Kidney epithelial cell (primary cell): ENCODE results near the gene ATP13A4. TPM values are rescaled to one million over a fixed set of nuclear protein-coding genes. Genes with fewer than 3 reads are reported as not detected.

Source experiments
- DNase-seq: peaks from one replicate; pipeline ENCODE4 v3.0.0-alpha.2; 2010; ENCODE audit warnings: low read depth
- H3K27me3 ChIP-seq: 2 replicates; pipeline ENCODE4 v1.6.0; 2011; ENCODE audit warnings: low read length; ENCODE audit not compliant: control insufficient read depth, insufficient read depth
- H3K36me3 ChIP-seq: 2 replicates; pipeline ENCODE4 v1.5.1; 2011; ENCODE audit warnings: low read length; ENCODE audit not compliant: control insufficient read depth, insufficient read depth
- H3K4me3 ChIP-seq: 2 replicates; pipeline ENCODE4 v1.5.1; 2011; ENCODE audit warnings: low read depth, mild to moderate bottlenecking, control low read depth, low read length
- CTCF ChIP-seq: IDR thresholded peaks from 2 replicates; pipeline ENCODE4 v1.5.1; 2011; ENCODE audit warnings: mild to moderate bottlenecking, moderate library complexity, low read length, control low read depth, inconsistent platforms; ENCODE audit not compliant: insufficient read depth, poor library complexity, severe bottlenecking
- total RNA-seq: library from RNA; depleted of rRNA; stranded (reverse); fragments of >200 nt; gene quantifications from 2 replicates; pipeline ENCODE4 v1.2.3, GENCODE V29; 2015

The ATP13A4 gene
- total RNA-seq, 1 donor from 2014 or later = 0.42 TPM

GRCh38 chr3:193510154-193510553 lies 44.5 kb downstream of the ATP13A4 start:
- no peaks in the 10 kb centered on the region for H3K36me3 ChIP-seq
- no peak for DNase-seq
- no peaks in the 10 kb centered on the region for H3K27me3 ChIP-seq
- TF ChIP-seq CTCF = no peak
- H3K4me3 ChIP-seq = no peak overlapping the region

- DNase-seq = no peak
- Histone ChIP-seq H3K27me3 (no peaks in the 10 kb centered on the region), H3K36me3 (no peaks in the 10 kb centered on the region), H3K4me3 (no peak overlapping the region)
- TF ChIP-seq CTCF = no peak
Measured at GRCh38 chr3:193509103-193509965, 45.4 kb downstream of the ATP13A4 start.

GRCh38 chr3:193508108-193508507 lies 46.6 kb downstream of the ATP13A4 start:
- TF ChIP-seq CTCF = no peak
- H3K36me3 ChIP-seq = no peaks in the 10 kb centered on the region
- H3K27me3 ChIP-seq = no peaks in the 10 kb centered on the region
- DNase-seq = no peak
- H3K4me3 ChIP-seq = no peak overlapping the region

- no peak for DNase-seq
- Histone ChIP-seq H3K27me3 (no peaks in the 10 kb centered on the region), H3K4me3 (no peak overlapping the region), H3K36me3 (no peaks in the 10 kb centered on the region)
- no peak for TF ChIP-seq CTCF
Measured at GRCh38 chr3:193507566-193507965, 47.1 kb downstream of the ATP13A4 start.

- no peak for TF ChIP-seq CTCF
- no peaks in the 10 kb centered on the region for H3K27me3 ChIP-seq
Measured at GRCh38 chr3:193506921-193507320, 47.8 kb downstream of the ATP13A4 start.

GRCh38 chr3:193502871-193503270 lies 51.8 kb downstream of the ATP13A4 start:
- no peaks in the 10 kb centered on the region for H3K27me3 ChIP-seq
- no peak for TF ChIP-seq CTCF
- no peaks in the 10 kb centered on the region for H3K36me3 ChIP-seq
- H3K4me3 ChIP-seq = no peak overlapping the region
- DNase-seq = no peak

More at GRCh38 chr3:193506921-193507320, 47.8 kb downstream of the ATP13A4 start:
- Histone ChIP-seq H3K36me3 (no peaks in the 10 kb centered on the region), H3K4me3 (no peak overlapping the region)
- no peak for DNase-seq
